Measurements from ENCODE around the gene CUL2.
"Not testable (repeated sequence)": the region's sequence is repeated elsewhere in the genome, so short reads cannot be mapped to it uniquely, and the experiment has no call there.

Gene CUL2

DNA sequence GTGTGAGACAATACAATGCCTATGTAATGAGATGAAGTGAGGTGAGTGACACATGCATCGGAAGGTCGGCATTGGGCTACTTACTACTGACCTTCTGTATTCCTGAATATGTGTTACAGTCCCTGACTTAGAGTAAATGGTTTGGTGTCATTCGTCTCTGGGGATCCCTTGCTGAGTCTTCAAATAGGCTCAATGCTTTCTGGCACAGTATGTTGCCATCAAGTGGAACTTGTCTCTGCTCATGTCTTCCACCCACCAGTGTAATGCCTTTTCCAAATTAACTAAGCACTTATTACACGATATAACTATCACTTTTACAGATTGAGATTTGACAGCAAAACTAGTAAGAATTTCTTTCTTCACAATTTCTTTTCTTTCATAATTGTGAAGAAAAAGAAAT is 10.9 kb downstream of the CUL2 start:
- DNase-seq = no peak

GRCh38 chr10:35075228-35075627 is 14.9 kb downstream of the CUL2 start:
- no peak for DNase-seq

DNA sequence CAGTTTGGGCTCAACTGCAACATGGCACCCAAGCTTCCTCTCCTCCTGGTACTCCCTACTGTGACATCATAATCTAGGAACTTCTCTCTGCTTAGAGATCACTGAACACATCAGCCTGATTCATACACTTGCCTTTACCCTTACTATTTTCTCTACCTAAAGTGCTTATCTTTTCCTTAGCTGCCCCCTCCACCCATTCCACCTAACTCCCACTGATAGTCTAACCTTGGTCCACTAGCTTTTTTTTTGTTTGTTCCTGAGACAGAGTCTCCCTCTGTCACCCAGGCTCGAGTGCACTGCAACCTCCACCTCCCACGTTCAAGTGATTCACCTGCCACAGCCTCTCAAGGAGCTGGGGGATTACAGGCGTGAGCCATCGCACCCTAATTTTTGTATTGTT is 15.9 kb downstream of the CUL2 start:
- DNase-seq = no peak

DNA sequence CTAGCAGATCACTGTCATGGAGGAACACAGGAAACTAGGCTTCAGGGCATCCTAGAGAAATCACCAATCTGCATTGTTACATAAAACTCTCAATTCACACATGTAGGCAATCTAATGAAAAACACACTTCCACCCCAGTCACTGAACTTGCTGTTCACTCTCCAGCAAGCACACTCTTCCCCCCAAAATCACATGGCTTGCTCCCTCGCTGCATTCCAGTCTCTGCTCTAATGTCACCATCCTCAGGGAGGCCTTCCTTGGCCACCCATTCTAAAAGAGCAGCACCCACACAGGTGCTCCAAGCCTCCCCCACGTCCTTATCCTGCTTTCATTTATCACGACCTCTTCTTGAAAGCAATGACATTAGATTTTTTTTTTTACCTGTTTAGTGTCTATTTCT is 19.6 kb downstream of the CUL2 start:
- no peak for DNase-seq

DNA sequence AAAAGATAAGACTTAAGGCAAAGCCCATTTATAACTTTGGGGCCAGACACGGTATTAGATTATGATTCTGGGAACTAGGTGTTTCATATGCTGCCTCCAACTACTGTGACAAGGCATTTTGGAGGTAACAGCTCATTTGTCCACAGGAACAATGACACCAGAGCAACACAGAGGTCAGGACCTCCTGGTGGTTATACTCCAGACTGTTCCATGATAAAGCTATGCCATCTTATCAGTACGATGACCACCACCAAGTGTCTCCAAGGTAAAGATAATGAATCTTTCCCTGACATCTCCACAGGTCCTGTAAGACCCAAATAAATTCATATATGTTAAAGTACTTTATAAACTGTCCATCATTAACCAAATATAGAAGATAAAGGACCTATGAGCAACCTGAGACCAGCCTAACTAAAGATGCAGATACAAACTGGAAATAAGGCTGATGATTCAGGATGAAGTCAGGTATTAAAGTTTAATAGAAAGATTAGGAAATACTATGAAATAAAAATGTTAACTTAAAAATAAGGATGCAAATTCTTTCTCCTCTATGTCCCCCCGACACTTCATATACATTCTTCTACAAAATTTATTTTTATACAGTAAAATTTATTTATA is 26.2 kb downstream of the CUL2 start:
- DNase-seq = no peak

DNA sequence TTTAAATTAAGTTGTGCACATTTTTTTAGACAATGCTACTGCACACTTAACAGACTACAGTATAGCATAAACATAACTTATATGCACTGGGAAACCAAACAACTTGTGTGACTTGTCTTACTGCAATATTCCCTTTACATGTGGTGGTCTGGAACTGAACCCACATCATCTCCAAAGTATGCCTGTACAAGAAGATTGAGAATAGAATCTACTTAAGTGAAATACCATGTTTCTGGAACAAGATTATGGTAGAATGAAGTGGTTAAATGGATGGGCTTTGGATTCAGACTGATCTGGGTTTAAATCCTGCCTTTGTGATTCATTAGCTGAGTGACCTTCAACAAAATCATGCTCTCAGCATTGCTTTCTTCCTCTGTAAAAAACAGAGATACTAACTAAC is 30.7 kb downstream of the CUL2 start:
- DNase-seq = no peak

DNA sequence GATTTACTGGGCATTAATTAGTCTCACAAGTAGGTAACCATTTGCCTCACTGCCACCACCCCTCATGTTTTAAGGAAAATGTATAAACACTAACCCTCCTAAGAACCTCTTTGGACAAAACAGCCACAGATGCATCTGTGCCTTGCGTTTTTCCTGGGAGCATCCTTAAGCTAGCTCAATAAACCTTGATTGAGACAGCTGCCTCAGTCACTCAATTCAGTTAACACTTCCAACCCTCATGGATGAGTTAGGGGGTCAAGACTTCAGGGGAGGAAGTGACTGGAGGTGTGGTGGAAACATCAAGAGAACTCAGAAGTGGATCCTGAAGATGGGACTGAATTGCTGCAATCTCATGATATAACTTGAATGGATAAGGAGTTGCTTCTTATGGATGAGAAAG is 31.5 kb downstream of the CUL2 start:
- no peak for DNase-seq

- DNase-seq = no peak
Observed at GRCh38 chr10:35058134-35058533, 32.0 kb downstream of the CUL2 start.

DNA sequence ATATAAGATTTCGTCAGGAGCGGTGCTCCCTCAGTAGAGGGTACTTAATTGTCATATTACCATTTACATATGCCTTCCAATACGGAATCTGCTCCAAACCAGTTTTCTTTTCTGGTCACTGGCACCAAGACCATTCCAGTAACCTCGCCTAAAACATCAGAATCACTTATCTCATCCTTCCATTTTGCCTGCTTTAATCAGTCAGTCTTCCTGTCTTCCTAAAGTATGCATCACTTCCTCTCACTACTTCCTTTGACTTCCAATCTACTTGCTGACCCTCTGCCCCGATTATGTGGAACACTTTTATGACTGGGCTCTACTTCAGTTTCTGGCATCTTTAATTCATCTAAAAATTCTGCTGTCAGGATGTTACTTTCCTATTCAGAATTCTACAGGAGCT is 33.5 kb downstream of the CUL2 start:
- no peak for DNase-seq

- DNase-seq = no peak
Observed at GRCh38 chr10:35056133-35056532, 34.0 kb downstream of the CUL2 start.

GRCh38 chr10:35050568-35050967 is 39.6 kb downstream of the CUL2 start:
- DNase-seq = no peak

- DNase-seq = no peak
Observed at GRCh38 chr10:35046074-35046473, 44.1 kb downstream of the CUL2 start.

- not testable (repeated sequence) for DNase-seq
Observed at GRCh38 chr10:35045275-35045674, 44.9 kb downstream of the CUL2 start.

DNA sequence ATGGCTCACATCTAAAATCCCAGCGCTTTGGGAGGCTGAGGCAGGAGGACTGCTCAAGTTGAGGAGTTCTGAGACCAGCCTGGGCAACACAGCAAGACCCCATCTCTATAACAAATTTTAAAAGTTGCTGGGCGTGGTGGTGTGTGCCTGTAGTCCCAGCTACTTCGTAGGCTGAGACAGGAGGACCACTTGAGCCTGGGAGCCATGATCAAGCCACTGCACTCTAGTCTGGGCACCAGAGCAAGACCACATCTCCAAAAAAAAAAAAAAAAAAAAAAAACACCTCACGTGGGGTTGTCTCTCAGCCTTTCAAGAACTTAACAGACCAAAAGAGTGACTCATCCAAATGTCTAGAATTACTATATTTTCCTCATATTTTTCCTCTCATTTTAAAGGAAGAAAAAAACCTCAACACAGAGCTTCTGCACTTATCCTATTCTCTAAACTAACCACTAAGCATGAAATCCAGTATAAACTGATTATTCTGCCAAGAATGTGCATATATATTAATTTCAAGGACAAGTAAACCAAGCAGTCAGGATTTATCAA is 46.3 kb downstream of the CUL2 start:
- DNase-seq = no peak

GRCh38 chr10:35042783-35043182 is 47.4 kb downstream of the CUL2 start:
- no peak for DNase-seq

- DNase-seq = no peak
Observed at GRCh38 chr10:35041502-35041879, 48.6 kb downstream of the CUL2 start.

DNA sequence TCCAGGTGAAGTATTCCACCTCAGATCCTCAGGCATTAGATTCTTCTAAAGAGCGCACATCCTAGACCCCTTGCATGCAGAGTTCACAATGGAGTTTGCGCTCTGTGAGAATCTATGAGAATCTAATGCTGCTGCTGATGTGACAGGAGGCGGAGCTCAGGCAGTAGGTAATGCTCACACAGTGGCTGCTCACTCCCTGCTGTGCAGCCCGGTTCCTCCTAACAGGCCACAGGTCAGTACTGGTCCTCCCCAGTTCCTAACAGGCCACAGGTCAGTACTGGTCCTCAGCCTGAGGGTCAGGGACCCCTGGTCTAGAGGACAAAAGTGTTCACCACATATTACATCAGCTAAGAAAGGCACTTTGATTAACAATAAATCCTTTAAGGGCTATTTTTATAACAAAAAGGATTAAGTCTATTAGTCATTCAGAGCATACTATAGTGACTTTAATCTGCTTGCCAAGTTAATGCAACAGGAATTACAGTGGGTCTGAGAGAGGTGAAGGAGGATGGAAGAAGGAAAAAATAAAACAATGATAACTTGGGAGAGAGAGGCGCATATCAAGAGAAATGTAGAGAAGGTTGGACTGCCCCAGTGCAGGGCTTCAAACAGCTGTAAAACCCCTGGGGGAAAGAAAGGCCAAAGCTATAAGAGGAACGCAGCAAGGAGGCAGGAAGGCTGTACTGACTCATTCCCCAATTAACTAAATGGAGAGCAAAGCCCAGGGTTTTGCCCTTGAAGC is 49.2 kb downstream of the CUL2 start:
- no peak for DNase-seq

- DNase-seq = no peak
Observed at GRCh38 chr10:35037104-35037503, 53.0 kb downstream of the CUL2 start.

DNA sequence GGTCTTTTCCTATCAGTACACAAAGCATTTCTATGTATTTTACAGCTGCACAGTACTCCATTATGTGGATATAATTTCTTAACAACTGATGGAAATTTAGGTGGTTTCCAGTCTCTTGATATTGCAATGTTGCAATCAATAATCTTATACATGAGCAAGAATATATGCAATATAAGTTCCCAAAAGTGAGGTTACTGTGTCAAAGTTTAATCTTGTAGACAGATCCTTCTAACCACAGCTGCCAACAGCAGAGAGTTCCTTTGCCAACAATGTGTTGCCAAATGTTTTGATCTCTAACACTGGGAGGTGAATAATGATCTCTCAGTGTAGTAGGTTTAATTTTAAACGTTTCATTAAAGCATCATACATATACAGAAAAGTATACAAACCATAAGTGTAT is 54.5 kb downstream of the CUL2 start:
- DNase-seq = no peak

GRCh38 chr10:35027567-35027966 is 62.6 kb downstream of the CUL2 start:
- no peak for DNase-seq

- no peak for DNase-seq
Observed at GRCh38 chr10:35025916-35026315, 64.2 kb downstream of the CUL2 start.

- no peak for DNase-seq
Observed at GRCh38 chr10:35020481-35020880, 69.7 kb downstream of the CUL2 start.

- DNase-seq = no peak
Observed at GRCh38 chr10:35019041-35020024, 70.8 kb downstream of the CUL2 start.

All from cortex of kidney (tissue), 1 donor.